Measurements from ENCODE around the gene ALPP.

GRCh38 chr2:232421189-232421785 is 42.7 kb downstream of the ALPP start:
- TF ChIP-seq CTCF (IDR thresholded peaks at IDR 0.05; ENCODE audit: extremely low read depth in 1 of 2, insufficient read depth in 1 of 2, low read depth in 1 of 2, low read length in 2 of 2) = no peak
- TF ChIP-seq MYC (IDR thresholded peaks at IDR 0.05; ENCODE audit: low read depth, low read length) = no peak
